ENCODE data around the gene SLC22A23.

Gene SLC22A23

DNA sequence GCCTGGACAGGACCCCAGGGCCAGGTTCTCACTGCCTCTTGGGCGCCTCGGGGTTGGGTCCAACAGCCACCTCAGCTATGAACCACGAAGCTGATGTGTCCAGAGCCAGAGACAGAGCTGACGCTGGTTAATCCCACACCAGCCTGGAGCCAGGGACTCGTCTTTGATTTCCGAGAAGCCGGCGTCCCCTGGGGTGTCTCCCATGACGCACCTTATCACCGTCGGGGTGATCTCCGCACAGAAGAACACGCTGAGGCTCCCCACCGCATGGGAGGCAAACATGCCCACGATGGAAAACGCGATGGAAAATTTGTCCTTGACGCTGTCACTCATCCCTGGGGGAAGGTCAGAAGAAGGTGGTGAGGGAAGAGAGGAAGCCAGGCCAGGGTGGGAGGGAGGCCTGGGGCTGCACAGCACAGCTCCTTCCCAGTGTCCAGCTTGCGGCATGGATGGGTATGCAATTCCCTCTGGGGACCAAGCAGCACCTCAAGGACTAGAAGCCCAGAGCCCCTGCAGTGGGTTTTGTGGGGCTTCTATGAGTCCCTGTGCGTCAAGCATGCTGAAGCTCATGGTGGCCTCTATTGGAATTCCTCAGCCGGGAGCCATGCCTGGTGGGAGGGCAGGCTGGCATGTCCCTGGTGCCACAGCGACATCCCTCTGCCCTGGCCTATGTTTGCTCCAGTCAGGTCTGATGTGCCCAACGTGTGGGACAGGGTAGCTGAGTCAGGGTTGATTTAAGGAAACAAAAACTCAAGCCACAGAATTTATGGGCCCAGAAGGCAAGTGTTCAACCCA, 173.0 kb downstream of the SLC22A23 start:
- H3K9me3 ChIP-seq (ENCODE audit: insufficient read depth, low read depth, low read length) = no peaks in the 10 kb centered on the region
- peaks cover 18% of the 10 kb centered on the region for H3K4me1 ChIP-seq (ENCODE audit: insufficient read depth, low read length)
- no peak overlapping the region for H3K27ac ChIP-seq (ENCODE audit: low read length)
- H3K36me3 ChIP-seq (ENCODE audit: insufficient read depth, low read depth, low read length) = peaks cover 16% of the 10 kb centered on the region; the same call in 1 of the 2 replicates
- H3K4me3 ChIP-seq (ENCODE audit: low read length) = no peak overlapping the region
- no peaks in the 10 kb centered on the region for H3K27me3 ChIP-seq (ENCODE audit: insufficient read depth, low read length)
- no peak overlapping the region for H3K9ac ChIP-seq (ENCODE audit: low read depth, low read length)

DNA sequence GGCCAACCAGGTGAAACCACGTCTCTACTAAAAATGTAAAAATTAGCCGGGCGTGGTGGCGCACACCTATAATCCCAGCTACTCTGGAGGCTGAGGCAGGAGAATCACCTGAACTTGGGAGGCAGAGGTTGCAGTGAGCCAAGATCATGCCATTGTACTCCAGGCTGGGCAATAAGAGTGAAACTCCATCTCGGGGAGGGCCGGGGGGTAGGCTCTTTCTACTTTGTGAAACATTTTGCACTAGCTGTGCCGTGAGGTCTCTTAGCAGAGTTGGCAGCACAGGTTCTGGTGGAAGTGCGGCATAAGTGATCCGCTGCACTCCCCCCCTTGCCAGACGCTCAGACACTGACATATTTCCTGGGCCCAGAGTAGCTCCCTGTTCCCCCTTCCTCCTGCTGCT, 173.6 kb downstream of the SLC22A23 start:
- Histone ChIP-seq H3K27ac (ENCODE audit: low read length) (no peak overlapping the region), H3K9me3 (ENCODE audit: insufficient read depth, low read depth, low read length) (no peaks in the 10 kb centered on the region), H3K9ac (ENCODE audit: low read depth, low read length) (no peak overlapping the region), H3K27me3 (ENCODE audit: insufficient read depth, low read length) (no peaks in the 10 kb centered on the region), H3K4me1 (ENCODE audit: insufficient read depth, low read length) (peaks cover 18% of the 10 kb centered on the region), H3K4me3 (ENCODE audit: low read length) (no peak overlapping the region), H3K36me3 (ENCODE audit: insufficient read depth, low read depth, low read length) (peaks cover 16% of the 10 kb centered on the region; the same call in 1 of the 2 replicates)

DNA sequence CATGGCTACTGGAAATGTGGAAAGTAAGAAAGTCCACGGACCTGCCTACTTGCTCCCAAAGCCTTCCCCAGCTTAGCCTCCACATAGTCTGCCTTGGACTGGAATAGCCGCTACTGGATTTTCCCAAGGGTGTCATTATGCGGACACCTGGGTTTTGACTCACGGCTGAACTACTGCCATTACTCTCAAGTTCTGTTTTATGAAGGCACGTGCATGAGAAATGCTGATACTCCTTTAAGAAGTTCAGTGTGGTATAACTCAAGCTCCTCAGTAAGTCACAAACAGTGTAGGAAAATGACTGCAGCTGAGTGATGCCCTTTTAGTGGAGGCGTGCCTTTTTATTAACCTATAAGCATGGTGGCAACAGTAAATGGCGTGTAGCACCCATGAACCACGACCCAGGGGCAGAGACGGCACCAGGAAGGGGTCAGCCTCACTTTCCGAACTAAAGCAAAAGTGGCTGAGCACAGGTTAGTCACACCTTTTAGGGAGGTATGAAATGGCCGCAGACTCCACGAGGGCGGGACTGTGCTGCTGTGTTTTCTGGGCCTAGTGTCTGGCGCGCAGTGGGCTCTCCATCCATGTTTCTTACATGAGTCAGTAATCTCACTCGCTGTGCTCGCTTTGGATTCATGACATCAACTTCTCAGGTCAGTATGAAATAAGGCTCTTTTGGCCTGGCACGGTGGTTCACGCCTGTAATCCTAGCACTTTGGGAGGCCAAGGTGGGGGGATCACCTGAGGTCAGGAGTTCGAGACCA, 174.2 kb downstream of the SLC22A23 start:
- Histone ChIP-seq H3K4me1 (ENCODE audit: insufficient read depth, low read length) (peaks cover 18% of the 10 kb centered on the region), H3K9ac (ENCODE audit: low read depth, low read length) (peak overlapping the region; percentile 1; the same call in 1 of the 2 replicates), H3K9me3 (ENCODE audit: insufficient read depth, low read depth, low read length) (no peaks in the 10 kb centered on the region), H3K27ac (ENCODE audit: low read length) (no peak overlapping the region), H3K4me3 (ENCODE audit: low read length) (no peak overlapping the region), H3K36me3 (ENCODE audit: insufficient read depth, low read depth, low read length) (peaks cover 16% of the 10 kb centered on the region; the same call in 1 of the 2 replicates), H3K27me3 (ENCODE audit: insufficient read depth, low read length) (no peaks in the 10 kb centered on the region)

DNA sequence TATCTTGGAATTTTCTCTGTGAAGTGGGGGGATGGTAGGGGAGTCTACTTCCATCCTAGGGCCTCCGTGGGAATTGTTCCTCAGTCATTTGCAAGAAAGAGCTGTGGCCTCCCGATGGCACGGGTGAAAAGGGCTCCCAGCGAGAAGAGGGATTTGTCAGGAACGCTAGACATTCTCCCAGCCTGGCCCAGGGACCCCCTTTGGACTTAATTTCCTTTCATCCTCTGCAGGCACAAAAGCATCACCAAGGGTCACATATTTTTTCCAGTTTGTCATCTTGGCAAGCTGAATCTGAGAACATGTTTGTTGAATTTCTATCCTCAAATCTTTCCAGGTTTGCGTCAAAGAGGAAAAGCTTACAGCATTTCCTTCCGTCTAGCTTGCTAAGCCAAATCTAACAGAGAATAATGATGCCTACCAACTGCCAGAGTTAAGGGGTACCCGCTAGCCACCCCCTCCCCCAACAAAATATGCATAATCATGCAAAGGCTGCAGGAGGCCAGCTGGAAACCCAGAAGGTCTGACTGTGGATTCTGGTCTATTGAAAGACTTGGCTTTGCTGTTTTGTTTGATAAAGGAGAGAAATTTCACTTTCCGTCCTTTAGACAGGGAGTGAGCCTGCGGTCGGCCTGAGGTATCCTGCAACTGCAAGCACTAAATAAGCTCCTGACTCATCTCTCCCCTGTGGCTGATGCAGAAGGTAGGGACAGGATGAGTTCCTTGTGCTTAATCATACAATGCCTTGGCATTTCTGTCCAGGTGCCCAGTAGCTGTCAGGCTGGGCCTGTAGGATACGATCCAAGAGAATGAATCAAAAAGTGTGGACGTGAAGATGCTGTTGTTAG, 175.0 kb downstream of the SLC22A23 start:
- peaks cover 18% of the 10 kb centered on the region for H3K4me1 ChIP-seq (ENCODE audit: insufficient read depth, low read length)
- H3K9ac ChIP-seq (ENCODE audit: low read depth, low read length) = peak overlapping the region; percentile 16; the same call in 1 of the 2 replicates
- H3K36me3 ChIP-seq (ENCODE audit: insufficient read depth, low read depth, low read length) = peaks cover 16% of the 10 kb centered on the region; the same call in 1 of the 2 replicates
- H3K27me3 ChIP-seq (ENCODE audit: insufficient read depth, low read length) = no peaks in the 10 kb centered on the region
- no peak overlapping the region; the same call in 1 of the 2 replicates for H3K4me3 ChIP-seq (ENCODE audit: low read length)
- no peak overlapping the region for H3K27ac ChIP-seq (ENCODE audit: low read length)
- H3K9me3 ChIP-seq (ENCODE audit: insufficient read depth, low read depth, low read length) = no peaks in the 10 kb centered on the region

DNA sequence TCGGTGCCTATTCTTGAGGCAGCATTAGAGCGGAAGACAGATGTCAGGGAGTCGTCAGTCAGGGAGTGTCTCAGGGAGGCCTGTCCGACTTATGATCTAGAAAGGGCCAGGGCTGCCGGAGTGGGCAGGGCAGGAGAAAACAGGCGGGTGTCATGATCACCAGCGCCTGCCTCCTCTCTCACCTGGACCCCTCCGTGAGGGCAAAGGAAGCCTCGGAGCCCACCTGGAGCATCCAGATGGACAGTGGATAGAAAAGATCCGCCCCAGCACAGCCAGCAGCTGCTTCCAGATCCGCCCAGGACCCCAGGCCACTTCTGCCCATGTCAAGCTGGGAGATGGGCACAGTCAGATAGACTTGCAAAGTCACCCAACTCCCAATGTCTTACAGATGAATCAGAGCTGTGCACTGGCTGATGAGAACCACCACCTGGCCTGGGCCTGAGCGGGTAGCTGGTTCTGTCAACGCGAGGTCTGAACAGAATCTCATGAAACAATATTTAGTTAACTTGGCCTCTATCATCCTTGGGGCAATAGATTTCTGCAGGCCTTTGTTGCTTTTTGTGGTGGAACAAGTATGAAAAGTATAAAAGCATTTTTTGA, 175.9 kb downstream of the SLC22A23 start:
- no peak overlapping the region for H3K27ac ChIP-seq (ENCODE audit: low read length)
- H3K4me3 ChIP-seq (ENCODE audit: low read length) = no peak overlapping the region
- H3K27me3 ChIP-seq (ENCODE audit: insufficient read depth, low read length) = no peaks in the 10 kb centered on the region
- H3K9me3 ChIP-seq (ENCODE audit: insufficient read depth, low read depth, low read length) = no peaks in the 10 kb centered on the region
- peaks cover 18% of the 10 kb centered on the region for H3K4me1 ChIP-seq (ENCODE audit: insufficient read depth, low read length)
- H3K9ac ChIP-seq (ENCODE audit: low read depth, low read length) = no peak overlapping the region
- peaks cover 16% of the 10 kb centered on the region; the same call in 1 of the 2 replicates for H3K36me3 ChIP-seq (ENCODE audit: insufficient read depth, low read depth, low read length)

DNA sequence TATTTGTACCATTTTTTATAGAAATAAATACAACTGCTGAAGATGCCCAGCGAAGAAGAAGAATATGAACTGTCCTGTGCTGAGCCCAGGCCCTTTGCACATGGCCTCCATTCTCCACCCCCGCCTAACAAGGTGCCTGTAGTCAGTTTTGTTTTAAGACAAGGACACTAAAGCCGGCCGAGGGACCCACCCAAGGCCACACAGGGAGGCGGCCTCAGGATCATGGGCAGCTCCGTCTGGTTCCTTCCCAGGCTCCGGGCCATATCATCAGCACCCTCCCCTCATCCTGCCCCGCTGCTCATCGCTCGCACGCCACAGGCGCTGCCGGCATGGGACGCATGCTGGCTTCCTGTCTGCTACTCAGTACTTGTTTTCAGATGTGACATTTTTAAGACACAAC, 176.8 kb downstream of the SLC22A23 start:
- Histone ChIP-seq H3K27me3 (ENCODE audit: insufficient read depth, low read length) (no peaks in the 10 kb centered on the region), H3K36me3 (ENCODE audit: insufficient read depth, low read depth, low read length) (peaks cover 16% of the 10 kb centered on the region; the same call in 1 of the 2 replicates), H3K4me1 (ENCODE audit: insufficient read depth, low read length) (peaks cover 18% of the 10 kb centered on the region), H3K9ac (ENCODE audit: low read depth, low read length) (no peak overlapping the region), H3K9me3 (ENCODE audit: insufficient read depth, low read depth, low read length) (no peaks in the 10 kb centered on the region), H3K27ac (ENCODE audit: low read length) (no peak overlapping the region), H3K4me3 (ENCODE audit: low read length) (no peak overlapping the region)

DNA sequence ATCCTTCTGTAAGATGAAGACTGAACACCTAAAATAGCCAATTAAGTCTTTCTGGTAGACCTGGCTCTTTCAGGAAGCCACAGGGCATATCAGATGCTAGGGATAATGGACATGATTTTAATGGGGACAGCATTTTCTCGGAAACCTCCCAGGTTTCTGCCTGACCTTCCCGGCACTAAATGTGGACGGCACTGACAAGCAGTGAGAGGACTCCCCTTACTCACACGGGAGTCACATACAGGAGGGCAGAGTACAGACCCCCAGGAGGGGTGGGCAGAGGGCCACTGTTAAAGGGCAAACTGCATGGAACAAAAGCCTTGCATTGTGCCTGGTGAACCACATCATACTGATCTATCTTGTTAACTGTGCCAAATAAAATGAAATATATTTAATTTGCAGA, 178.2 kb downstream of the SLC22A23 start:
- H3K27me3 ChIP-seq (ENCODE audit: insufficient read depth, low read length) = no peaks in the 10 kb centered on the region
- no peak overlapping the region for H3K27ac ChIP-seq (ENCODE audit: low read length)
- no peak overlapping the region for H3K4me3 ChIP-seq (ENCODE audit: low read length)
- H3K4me1 ChIP-seq (ENCODE audit: insufficient read depth, low read length) = peaks cover 18% of the 10 kb centered on the region
- H3K9ac ChIP-seq (ENCODE audit: low read depth, low read length) = no peak overlapping the region
- peaks cover 19% of the 10 kb centered on the region for H3K36me3 ChIP-seq (ENCODE audit: insufficient read depth, low read depth, low read length)
- H3K9me3 ChIP-seq (ENCODE audit: insufficient read depth, low read depth, low read length) = no peaks in the 10 kb centered on the region

DNA sequence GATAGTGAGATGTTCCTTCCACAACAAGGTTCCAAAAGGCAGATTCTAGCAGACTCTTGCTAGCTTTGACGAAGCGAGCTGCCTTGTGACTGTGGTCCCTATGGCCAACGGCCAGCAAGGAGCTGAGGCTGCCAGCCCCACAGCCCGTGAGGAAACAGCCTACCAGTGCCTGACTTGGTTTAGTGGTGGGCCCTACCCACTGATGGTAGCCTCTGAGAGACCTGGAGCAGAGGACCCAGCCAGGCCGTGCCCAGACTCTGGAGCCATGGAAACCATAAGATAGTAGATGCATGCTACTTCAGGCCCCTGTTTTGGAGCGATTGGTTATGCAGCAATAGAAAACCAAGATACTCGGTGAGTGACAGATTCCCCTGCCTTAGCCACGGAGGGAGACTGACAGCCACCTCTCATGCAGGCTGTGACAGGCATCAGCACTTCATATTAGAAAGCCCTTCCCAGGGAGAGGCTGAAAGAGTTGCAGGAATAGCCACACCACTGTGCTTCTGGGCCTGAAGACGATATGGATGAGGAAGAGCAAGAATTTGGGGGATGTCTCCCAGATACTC, 178.9 kb downstream of the SLC22A23 start:
- no peak overlapping the region for H3K27ac ChIP-seq (ENCODE audit: low read length)
- peaks cover 18% of the 10 kb centered on the region for H3K4me1 ChIP-seq (ENCODE audit: insufficient read depth, low read length)
- H3K9ac ChIP-seq (ENCODE audit: low read depth, low read length) = no peak overlapping the region
- no peaks in the 10 kb centered on the region for H3K9me3 ChIP-seq (ENCODE audit: insufficient read depth, low read depth, low read length)
- H3K27me3 ChIP-seq (ENCODE audit: insufficient read depth, low read length) = no peaks in the 10 kb centered on the region
- peaks cover 16% of the 10 kb centered on the region for H3K36me3 ChIP-seq (ENCODE audit: insufficient read depth, low read depth, low read length)
- no peak overlapping the region for H3K4me3 ChIP-seq (ENCODE audit: low read length)

DNA sequence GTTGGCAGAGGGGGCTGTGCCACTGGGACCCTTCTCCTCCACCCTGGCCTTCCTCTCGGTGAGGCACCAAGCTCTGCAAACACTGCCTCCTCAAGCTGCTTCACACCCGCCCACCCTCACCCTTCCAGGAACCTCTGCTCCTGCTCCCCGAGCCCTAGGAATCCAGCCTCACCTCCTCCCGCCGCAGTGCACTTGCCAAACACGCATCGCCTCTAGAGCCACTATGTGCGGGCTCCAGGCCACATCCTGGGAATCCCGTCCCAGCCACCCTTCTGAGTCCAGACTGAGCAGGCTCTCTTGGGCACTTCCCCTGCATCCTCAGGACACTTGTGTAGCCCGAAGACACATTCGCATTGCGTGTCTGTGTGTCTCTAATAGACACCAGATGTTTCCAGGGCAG, 179.6 kb downstream of the SLC22A23 start:
- Histone ChIP-seq H3K27me3 (ENCODE audit: insufficient read depth, low read length) (no peaks in the 10 kb centered on the region), H3K9me3 (ENCODE audit: insufficient read depth, low read depth, low read length) (no peaks in the 10 kb centered on the region), H3K4me1 (ENCODE audit: insufficient read depth, low read length) (peaks cover 14% of the 10 kb centered on the region), H3K36me3 (ENCODE audit: insufficient read depth, low read depth, low read length) (peaks cover 16% of the 10 kb centered on the region), H3K4me3 (ENCODE audit: low read length) (no peak overlapping the region), H3K9ac (ENCODE audit: low read depth, low read length) (no peak overlapping the region), H3K27ac (ENCODE audit: low read length) (no peak overlapping the region)

DNA sequence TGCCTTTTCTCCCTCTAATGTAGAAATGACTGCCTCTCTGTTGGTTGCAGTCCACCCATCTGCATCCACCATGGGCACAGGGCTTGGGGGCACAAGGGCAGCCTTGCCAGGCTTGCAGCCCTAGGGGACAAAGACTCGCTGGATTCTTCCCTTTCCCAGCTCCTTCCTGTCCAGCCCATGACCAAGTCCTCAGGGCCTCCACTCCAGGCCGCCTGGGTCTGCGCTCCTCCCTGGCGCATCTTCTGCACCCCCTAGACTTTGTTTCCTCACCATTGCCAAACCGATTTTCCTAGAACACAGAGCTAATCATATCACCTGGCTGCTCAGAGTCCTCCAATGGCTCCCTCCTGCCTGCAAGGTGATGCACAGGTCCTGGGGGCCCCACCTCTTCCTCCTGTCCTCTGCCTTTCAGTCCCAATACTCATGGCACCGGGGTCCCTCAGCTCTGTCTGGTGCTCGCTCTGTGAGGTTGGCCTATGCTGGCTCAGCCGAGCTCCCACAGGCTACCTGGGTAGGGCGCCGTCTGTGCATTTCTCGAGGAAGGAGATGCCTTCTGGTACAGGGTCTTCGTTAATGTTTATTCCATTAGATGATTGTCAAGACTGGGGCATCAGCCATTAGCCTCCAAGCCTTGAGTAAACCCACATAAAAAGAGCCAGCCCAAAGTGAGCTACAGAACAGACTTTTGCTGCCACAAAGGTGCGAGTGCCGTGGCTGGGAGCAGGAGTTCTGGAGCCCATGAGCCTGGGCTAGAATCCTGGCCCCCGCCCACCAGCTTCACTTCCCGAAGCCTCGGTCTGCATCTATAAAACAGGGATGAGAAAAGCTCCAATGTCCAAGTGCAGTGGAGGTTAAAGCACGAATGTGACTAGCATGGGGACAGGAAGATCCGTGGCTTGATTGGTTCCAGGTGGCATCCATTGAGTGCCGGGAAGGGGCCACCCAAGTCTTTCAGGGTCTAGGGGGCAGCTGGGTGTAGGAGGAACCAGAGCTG, 180.4 kb downstream of the SLC22A23 start:
- H3K9ac ChIP-seq (ENCODE audit: low read depth, low read length) = no peak overlapping the region
- no peak overlapping the region for H3K4me3 ChIP-seq (ENCODE audit: low read length)
- peaks cover 24% of the 10 kb centered on the region for H3K36me3 ChIP-seq (ENCODE audit: insufficient read depth, low read depth, low read length)
- H3K9me3 ChIP-seq (ENCODE audit: insufficient read depth, low read depth, low read length) = no peaks in the 10 kb centered on the region
- H3K27me3 ChIP-seq (ENCODE audit: insufficient read depth, low read length) = no peaks in the 10 kb centered on the region
- H3K4me1 ChIP-seq (ENCODE audit: insufficient read depth, low read length) = peaks cover 6% of the 10 kb centered on the region; the same call in 1 of the 2 replicates
- no peak overlapping the region for H3K27ac ChIP-seq (ENCODE audit: low read length)

Measured in iPS-20b (cell line).